NT2/D1 (cell line): ENCODE measurements around the gene KRTAP12-1.
A peak's percentile ranks its signal among the peaks of the same experiment; 100 is the strongest.
"Not testable (repeated sequence)": the region's sequence is repeated elsewhere in the genome, so short reads cannot be mapped to it uniquely, and the experiment has no call there.

ENCODE experiments used
- DNase-seq: peaks from one replicate; pipeline ENCODE4 v3.0.0-alpha.2; 2011; ENCODE audit warnings: low read depth, low spot score
- H3K27me3 ChIP-seq: 2 replicates; pipeline ENCODE4 v1.6.0; 2011; ENCODE audit warnings: mild to moderate bottlenecking; ENCODE audit not compliant: insufficient read length, insufficient read depth
- H3K36me3 ChIP-seq: 2 replicates; pipeline ENCODE4 v1.6.1; 2011; ENCODE audit warnings: mild to moderate bottlenecking, low read length, mixed read lengths; ENCODE audit not compliant: insufficient read depth, insufficient read length
- H3K4me1 ChIP-seq: 2 replicates; pipeline ENCODE4 v1.5.1; 2011; ENCODE audit not compliant: insufficient read depth, insufficient read length
- H3K4me3 ChIP-seq: 2 replicates; pipeline ENCODE4 v1.5.1; 2011; ENCODE audit warnings: low read depth; ENCODE audit not compliant: insufficient read length
- H3K9ac ChIP-seq: 2 replicates; pipeline ENCODE4 v1.6.0; 2011; ENCODE audit warnings: low read depth; ENCODE audit not compliant: insufficient read length
- H3K9me3 ChIP-seq: 2 replicates; pipeline ENCODE4 v1.5.1; 2011; ENCODE audit warnings: mild to moderate bottlenecking, low read length; ENCODE audit not compliant: insufficient read depth
- SUZ12 ChIP-seq: IDR thresholded peaks from 2 replicates; pipeline ENCODE4 v1.6.1; 2011; ENCODE audit not compliant: insufficient read length, insufficient read depth; ENCODE audit errors: extremely low read depth
- YY1 ChIP-seq: IDR thresholded peaks from 2 replicates; pipeline ENCODE4 v1.6.1; 2011; ENCODE audit not compliant: insufficient read length, insufficient read depth
- ZNF274 ChIP-seq: IDR thresholded peaks from 2 replicates; pipeline ENCODE4 v1.6.1; 2011; ENCODE audit warnings: mild to moderate bottlenecking, low read depth, low read length

KRTAP12-1 gene

GRCh38 chr21:44653123-44653522, 28.8 kb downstream of the KRTAP12-1 start:
- Histone ChIP-seq H3K4me1 (peaks cover 5% of the 10 kb centered on the region), H3K9me3 (peaks cover 8% of the 10 kb centered on the region; the same call in 1 of the 2 replicates), H3K9ac (no peak overlapping the region), H3K27me3 (no peaks in the 10 kb centered on the region), H3K36me3 (no peaks in the 10 kb centered on the region), H3K4me3 (no peak overlapping the region)
- TF ChIP-seq SUZ12 = no peak
- no peak for TF ChIP-seq YY1
- TF ChIP-seq ZNF274 = no peak
- peak; percentile 5 for DNase-seq

- Histone ChIP-seq H3K9me3 (no peaks in the 10 kb centered on the region; the same call in 1 of the 2 replicates), H3K4me3 (no peak overlapping the region)
- DNase-seq = no peak
Observed at GRCh38 chr21:44650973-44651675, 30.8 kb downstream of the KRTAP12-1 start.

GRCh38 chr21:44650265-44650972, 31.5 kb downstream of the KRTAP12-1 start:
- no peak overlapping the region for H3K4me3 ChIP-seq
- no peak for TF ChIP-seq SUZ12
- TF ChIP-seq YY1 = no peak
- no peak for TF ChIP-seq ZNF274
- no peaks in the 10 kb centered on the region for H3K36me3 ChIP-seq
- no peak overlapping the region for H3K9ac ChIP-seq
- no peak for DNase-seq
- no peaks in the 10 kb centered on the region for H3K27me3 ChIP-seq
- H3K4me1 ChIP-seq = peaks cover 10% of the 10 kb centered on the region
- no peaks in the 10 kb centered on the region for H3K9me3 ChIP-seq

More at GRCh38 chr21:44650973-44651675, 30.8 kb downstream of the KRTAP12-1 start:
- Histone ChIP-seq H3K4me1 (peaks cover 10% of the 10 kb centered on the region), H3K9ac (no peak overlapping the region), H3K36me3 (no peaks in the 10 kb centered on the region), H3K27me3 (no peaks in the 10 kb centered on the region)
- TF ChIP-seq YY1 = no peak
- no peak for TF ChIP-seq ZNF274
- TF ChIP-seq SUZ12 = no peak

GRCh38 chr21:44649521-44650100, 32.4 kb downstream of the KRTAP12-1 start:
- TF ChIP-seq ZNF274 (no peak), SUZ12 (no peak), YY1 (no peak)
- H3K4me1 ChIP-seq = peaks cover 10% of the 10 kb centered on the region
- H3K9ac ChIP-seq = no peak overlapping the region
- H3K27me3 ChIP-seq = no peaks in the 10 kb centered on the region
- no peak for DNase-seq
- no peak overlapping the region for H3K4me3 ChIP-seq
- H3K9me3 ChIP-seq = peaks cover 7% of the 10 kb centered on the region
- no peaks in the 10 kb centered on the region for H3K36me3 ChIP-seq

- H3K27me3 ChIP-seq = no peaks in the 10 kb centered on the region
- H3K4me3 ChIP-seq = no peak overlapping the region
- peaks cover 10% of the 10 kb centered on the region for H3K4me1 ChIP-seq
- peaks cover 16% of the 10 kb centered on the region for H3K9me3 ChIP-seq
- no peak for TF ChIP-seq YY1
- no peak for TF ChIP-seq ZNF274
- TF ChIP-seq SUZ12 = no peak
- no peaks in the 10 kb centered on the region for H3K36me3 ChIP-seq
- peak overlapping the region; percentile 6 for H3K9ac ChIP-seq
- no peak for DNase-seq
Observed at GRCh38 chr21:44648557-44649311, 33.2 kb downstream of the KRTAP12-1 start.

GRCh38 chr21:44647222-44647552, 34.8 kb downstream of the KRTAP12-1 start:
- no peaks in the 10 kb centered on the region for H3K27me3 ChIP-seq
- H3K36me3 ChIP-seq = no peaks in the 10 kb centered on the region
- peaks cover 17% of the 10 kb centered on the region for H3K9me3 ChIP-seq
- no peak overlapping the region for H3K9ac ChIP-seq
- H3K4me1 ChIP-seq = peaks cover 10% of the 10 kb centered on the region
- no peak overlapping the region for H3K4me3 ChIP-seq
- no peak for DNase-seq
- TF ChIP-seq ZNF274 (no peak), SUZ12 (no peak), YY1 (no peak)

GRCh38 chr21:44646366-44647221, 35.4 kb downstream of the KRTAP12-1 start, which contains the start of gene KRTAP10-11:
Gene KRTAP10-11 (plus strand): TSS chr21:44646414. CDS start chr21:44646459, 45 bp downstream.
- DNase-seq = not testable (repeated sequence)

More at GRCh38 chr21:44646366-44647221, 35.4 kb downstream of the KRTAP12-1 start, which contains the start of gene KRTAP10-11:
- not testable (repeated sequence) for H3K27me3 ChIP-seq, H3K36me3 ChIP-seq, H3K4me3 ChIP-seq, H3K9ac ChIP-seq
- Histone ChIP-seq H3K9me3 (peaks cover 17% of the 10 kb centered on the region), H3K4me1 (peaks cover 10% of the 10 kb centered on the region)
